A549 treated with AZD2906 at 1 μM for 4 hours (cell line): ENCODE data around the gene TMEM37. TPM values are rescaled to one million over a fixed set of nuclear protein-coding genes. Genes with fewer than 3 reads are reported as not detected.

Experiments
- total RNA-seq: library from RNA; stranded (reverse); fragments of 200-300 nt; extraction: Qiagen RNA extraction; gene quantifications from 5 replicates; pipeline ENCODE4 v1.2.3, GENCODE V29; 2022

Gene TMEM37, protein sequence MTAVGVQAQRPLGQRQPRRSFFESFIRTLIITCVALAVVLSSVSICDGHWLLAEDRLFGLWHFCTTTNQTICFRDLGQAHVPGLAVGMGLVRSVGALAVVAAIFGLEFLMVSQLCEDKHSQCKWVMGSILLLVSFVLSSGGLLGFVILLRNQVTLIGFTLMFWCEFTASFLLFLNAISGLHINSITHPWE
- total RNA-seq = 2.1 to 2.8 TPM (median 2.6 TPM) in 5 replicates

DNA sequence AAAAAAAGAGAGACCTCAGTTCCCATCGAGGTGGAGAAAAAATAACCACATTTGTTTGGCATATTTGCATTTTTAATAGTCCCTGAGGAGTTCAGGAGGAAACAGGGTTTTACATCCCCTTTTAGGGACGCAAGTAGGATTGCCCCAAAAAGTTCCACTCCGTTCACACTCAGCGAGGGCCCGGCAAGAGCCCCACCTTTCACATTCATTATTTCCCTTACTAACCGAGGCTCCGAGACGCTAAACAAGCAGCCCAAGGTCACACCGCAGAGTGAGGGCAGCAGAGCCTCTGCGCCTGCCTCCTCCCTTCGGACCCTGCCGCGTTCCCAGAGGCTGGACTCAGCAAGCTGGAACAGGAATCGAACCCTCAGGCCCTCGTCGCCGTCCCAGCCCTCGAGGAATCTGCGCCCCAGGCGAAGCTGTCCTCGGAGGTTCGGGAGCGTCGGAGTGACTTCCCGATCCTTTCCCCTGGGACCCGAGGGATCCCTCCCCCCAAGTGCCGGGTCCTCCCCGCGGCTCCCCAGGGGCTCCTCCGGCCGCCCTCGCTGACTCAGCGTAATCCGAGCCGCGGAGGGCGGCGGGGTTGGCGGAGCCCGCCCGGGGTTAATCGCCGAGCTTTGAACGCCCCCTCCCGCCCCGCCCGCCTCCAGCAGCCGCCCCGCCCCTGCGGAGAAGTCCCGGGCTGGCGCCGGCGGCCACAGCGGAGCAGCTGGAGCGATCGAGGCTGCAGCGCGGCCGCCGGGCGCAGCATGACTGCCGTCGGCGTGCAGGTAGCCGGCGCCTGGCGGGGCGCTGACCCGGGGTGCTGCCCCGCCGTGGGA, at the start of gene TMEM37:
Gene TMEM37, plus strand, starts transcription at position 700 of the 821 bp plus-strand sequence. Its CDS starts 50 bp downstream, at position 750.

Other genes with a start within 250 kb of the TMEM37 start
- gene STEAP3, start 208.0 kb upstream of the TMEM37 start, total RNA-seq = 44.8 to 53.7 TPM (median 48.2 TPM) in 5 replicates
- gene C2orf76, start 65.0 kb upstream of the TMEM37 start, total RNA-seq = 10.6 to 12.8 TPM (median 11.3 TPM) in 5 replicates
- gene DBI, start 64.9 kb upstream of the TMEM37 start, total RNA-seq = 388 to 472 TPM (median 389 TPM) in 5 replicates
- 0.10 TPM in 1 of 5 replicates, not detected in the others for gene SCTR, start 92.6 kb downstream of the TMEM37 start, total RNA-seq
- 0.14 to 0.40 TPM (median 0.26 TPM) in 5 replicates for gene CFAP221, start 112.6 kb downstream of the TMEM37 start, total RNA-seq
- 20.5 to 25.3 TPM (median 23.6 TPM) in 5 replicates for gene TMEM177, start 247.3 kb downstream of the TMEM37 start, total RNA-seq